HEK293T (cell line): Measurements from ENCODE around the gene LRRC61.

Source experiments
- CTCF ChIA-PET: fragments of 350-600 bp; formaldehyde crosslinking; extraction: SDS; loops from one replicate; lab custom pipeline; 2021; ENCODE audit warnings: antibody characterized with exemption, inconsistent platforms; lab: Yijun Ruan, JAX
- POLR2A ChIA-PET: fragments of 350-600 bp; formaldehyde crosslinking; extraction: SDS; loops from one replicate; lab custom pipeline; 2020; ENCODE audit warnings: antibody characterized with exemption, inconsistent platforms; lab: Yijun Ruan, JAX
- DNase-seq: peaks from one replicate; pipeline ENCODE4 v3.0.0; 2012; ENCODE audit warnings: mixed read lengths; ENCODE audit errors: extremely low spot score
- ARNT ChIP-seq: fragments of 450-650 bp; IDR thresholded peaks from 2 replicates; pipeline ENCODE4 v1.6.1; 2017; ENCODE audit warnings: mild to moderate bottlenecking
- BHLHE40 ChIP-seq: fragments of 450-650 bp; IDR thresholded peaks from 2 replicates; pipeline ENCODE4 v1.6.1; 2016; ENCODE audit warnings: mild to moderate bottlenecking, moderate library complexity, borderline replicate concordance
- CTBP1 ChIP-seq: fragments of 450-650 bp; IDR thresholded peaks from 2 replicates; pipeline ENCODE4 v1.6.1; 2016; ENCODE audit warnings: borderline replicate concordance
- ELF4 ChIP-seq: fragments of 450-650 bp; IDR thresholded peaks from 2 replicates; pipeline ENCODE4 v1.6.1; 2017; ENCODE audit warnings: antibody characterized with exemption
- FOXA1 ChIP-seq: fragments of 450-650 bp; IDR thresholded peaks from 2 replicates; pipeline ENCODE4 v1.6.1; 2016; ENCODE audit warnings: mild to moderate bottlenecking
- FOXK2 ChIP-seq: fragments of 450-650 bp; IDR thresholded peaks from 2 replicates; pipeline ENCODE4 v1.6.1; 2016; ENCODE audit warnings: mild to moderate bottlenecking
- FOXM1 ChIP-seq: fragments of 450-650 bp; IDR thresholded peaks from 2 replicates; pipeline ENCODE4 v1.6.1; 2017; ENCODE audit warnings: mild to moderate bottlenecking, borderline replicate concordance
- HDGF ChIP-seq: fragments of 450-650 bp; IDR thresholded peaks from 2 replicates; pipeline ENCODE4 v1.6.1; 2017; ENCODE audit warnings: antibody characterized with exemption, borderline replicate concordance
- L3MBTL2 ChIP-seq: fragments of 450-650 bp; conservative IDR thresholded peaks from 2 replicates; pipeline ENCODE4 v1.6.1; 2016; ENCODE audit warnings: mild to moderate bottlenecking
- LEF1 ChIP-seq: fragments of 450-650 bp; IDR thresholded peaks from 2 replicates; pipeline ENCODE4 v1.6.1; 2017; ENCODE audit warnings: mild to moderate bottlenecking, borderline replicate concordance
- NFRKB ChIP-seq: fragments of 450-650 bp; IDR thresholded peaks from 2 replicates; pipeline ENCODE4 v1.6.1; 2016; ENCODE audit warnings: mild to moderate bottlenecking, moderate library complexity
- PKNOX1 ChIP-seq: fragments of 450-650 bp; IDR thresholded peaks from 2 replicates; pipeline ENCODE4 v1.6.1; 2016
- SP1 ChIP-seq: fragments of 450-650 bp; IDR thresholded peaks from 2 replicates; pipeline ENCODE4 v1.6.1; 2017
- SUZ12 ChIP-seq: fragments of 450-650 bp; IDR thresholded peaks from 2 replicates; pipeline ENCODE4 v1.6.1; 2016; ENCODE audit warnings: mild to moderate bottlenecking
- TARDBP ChIP-seq: fragments of 450-650 bp; IDR thresholded peaks from 2 replicates; pipeline ENCODE4 v1.6.1; 2016
- ZNF384 ChIP-seq: fragments of 450-650 bp; IDR thresholded peaks from 2 replicates; pipeline ENCODE4 v1.6.1; 2016

The LRRC61 gene

GRCh38 chr7:150358988-150359621, 36.0 kb downstream of the LRRC61 start:
- POLR2A ChIA-PET, result interaction anchor here (1.8 kb wide), 1 partner anchor 9 kb away, joined by 11 read pairs; the partner anchor contains the start of gene REPIN1
- TF ChIP-seq ELF4 (no peak), HDGF (no peak), SUZ12 (no peak), PKNOX1 (no peak), TARDBP (no peak), LEF1 (no peak), NFRKB (no peak), FOXK2 (no peak), ARNT (no peak)
- no peak for DNase-seq
- CTCF ChIA-PET, result no interaction called here

- TF ChIP-seq LEF1 (no peak), ELF4 (no peak), BHLHE40 (no peak), TARDBP (peak; percentile 59)
- POLR2A ChIA-PET, result interaction anchor here (1.0 to 3.6 kb wide), 3 partner anchors 10 to 37 kb away, joined by 3 to 10 read pairs (median 3); partner anchors contain the start of genes ACTR3C and LRRC61
- CTCF ChIA-PET, result no interaction called here
- DNase-seq, result no peak
These were observed 36.6 kb downstream of the LRRC61 start for GRCh38 chr7:150359622-150360362.

- ChIA-PET CTCF (no interaction called here), POLR2A (interaction anchor here (1.0 to 3.6 kb wide), 3 partner anchors 9 to 37 kb away, joined by 3 to 10 read pairs (median 3); partner anchors contain the start of genes ACTR3C and LRRC61)
- TF ChIP-seq CTBP1 (no peak), ELF4 (no peak), PKNOX1 (no peak), TARDBP (no peak), SP1 (no peak), ZNF384 (no peak), BHLHE40 (no peak)
- DNase-seq, result no peak
These were observed 37.4 kb downstream of the LRRC61 start for GRCh38 chr7:150360363-150361058.

GRCh38 chr7:150361402-150361801, 38.2 kb downstream of the LRRC61 start:
- ChIA-PET CTCF (interaction anchor here (1.2 to 1.5 kb wide), 2 partner anchors 15 to 44 kb away, joined by 3 read pairs; a partner anchor contains a TSS), POLR2A (interaction anchor here (1.2 to 3.6 kb wide), 3 partner anchors 17 to 43 kb away, joined by 3 to 10 read pairs (median 3); partner anchors contain the start of genes ACTR3C and LRRC61)
- TF ChIP-seq CTBP1 (no peak), BHLHE40 (no peak), SP1 (no peak)
- DNase-seq, result no peak

GRCh38 chr7:150361807-150362621, 38.9 kb downstream of the LRRC61 start:
- DNase-seq, result no peak
- ChIA-PET CTCF (interaction anchor here (1.2 to 1.5 kb wide), 2 partner anchors 16 to 44 kb away, joined by 3 read pairs; a partner anchor contains a TSS), POLR2A (interaction anchor here (0.6 to 3.6 kb wide), 4 partner anchors 16 to 43 kb away, joined by 3 to 10 read pairs (median 4); partner anchors contain the start of genes ACTR3C and LRRC61)
- TF ChIP-seq CTBP1 (no peak), SP1 (no peak), PKNOX1 (peak; percentile 63), LEF1 (peak; percentile 51; the same call in 1 of the 2 replicates)

- ChIA-PET CTCF (no interaction called here), POLR2A (interaction anchor here (1.2 to 3.6 kb wide), 2 partner anchors 15 to 40 kb away, joined by 4 to 10 read pairs; partner anchors contain the start of genes ACTR3C and LRRC61)
- DNase-seq, result no peak
- TF ChIP-seq TARDBP (no peak), BHLHE40 (no peak), L3MBTL2 (no peak), FOXA1 (no peak), CTBP1 (no peak), FOXM1 (no peak), ELF4 (no peak), ARNT (no peak)
These were observed 40.2 kb downstream of the LRRC61 start for GRCh38 chr7:150363370-150363769.
